ENCODE measurements around the gene B3GALT6. TPM values are rescaled to one million over a fixed set of nuclear protein-coding genes. Genes with fewer than 3 reads are reported as not detected.
"Not testable (repeated sequence)": the region's sequence is repeated elsewhere in the genome, so short reads cannot be mapped to it uniquely, and the experiment has no call there.

B3GALT6 gene
- polyA plus RNA-seq, 4 donors = 15.8 to 22.2 (median 20.6) TPM

DNA sequence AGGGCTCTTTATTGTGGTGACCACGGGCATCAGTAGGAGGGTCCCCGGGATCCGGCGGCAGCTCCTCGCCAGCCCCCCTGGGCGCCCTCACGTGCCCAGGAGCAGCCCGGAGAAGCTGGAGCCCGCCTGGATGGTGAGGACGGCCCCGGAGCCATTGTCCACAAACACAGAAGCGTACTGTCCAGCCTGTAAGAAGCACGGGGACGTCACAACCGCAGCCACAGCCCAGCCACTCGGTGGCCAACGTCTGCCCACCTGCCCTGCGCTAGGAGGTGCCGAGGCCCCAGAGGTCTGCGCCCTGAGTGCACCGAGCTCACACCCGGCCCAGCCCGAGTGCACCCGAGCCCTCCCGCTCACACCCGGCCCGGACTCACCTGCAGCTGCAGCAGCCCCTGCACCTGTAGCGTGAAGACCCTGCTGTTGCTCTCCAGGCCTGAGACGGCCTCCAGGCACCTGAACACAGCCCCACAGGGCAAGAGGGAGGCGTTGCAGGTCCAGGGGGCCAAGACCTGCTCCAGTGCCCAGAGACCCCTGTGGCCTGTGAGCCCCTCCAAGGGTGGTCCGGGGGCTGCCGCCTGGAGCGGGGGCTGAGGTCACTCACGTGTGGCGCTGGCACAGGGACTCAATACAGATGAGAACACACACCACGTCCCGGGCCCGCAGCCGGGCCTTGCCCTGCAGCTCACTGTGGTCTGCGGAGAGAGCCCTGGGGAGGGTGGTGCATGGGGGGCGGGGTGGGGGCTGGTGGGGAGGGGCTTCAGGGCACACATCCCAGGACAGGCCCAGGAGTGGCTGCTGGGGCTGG, 10.6 kb downstream of the B3GALT6 start:
- no peak for DNase-seq (ENCODE audit: low read depth in 4 of 4, low spot score in 3 of 4)

DNA sequence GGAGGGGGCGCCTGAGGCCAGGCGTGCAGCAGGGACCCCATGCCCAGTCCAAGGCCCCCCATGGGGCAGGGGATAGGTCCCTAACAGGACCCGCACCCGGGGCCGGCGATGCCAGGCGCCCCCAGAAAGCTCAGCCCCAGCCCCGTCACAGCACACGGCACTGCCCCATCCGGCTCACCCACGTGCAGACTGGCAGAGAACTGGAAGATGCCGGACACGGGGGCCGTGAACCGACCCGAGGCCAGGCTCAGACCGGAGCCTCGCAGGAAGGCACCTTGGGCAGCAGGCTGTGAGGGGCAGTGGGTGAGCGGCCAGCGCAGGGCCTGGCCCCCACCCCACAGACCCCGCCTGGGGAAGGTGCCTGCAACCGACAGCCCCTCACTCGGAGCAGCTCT, 11.2 kb downstream of the B3GALT6 start:
- no peak for DNase-seq (ENCODE audit: low read depth in 4 of 4, low spot score in 3 of 4)

DNA sequence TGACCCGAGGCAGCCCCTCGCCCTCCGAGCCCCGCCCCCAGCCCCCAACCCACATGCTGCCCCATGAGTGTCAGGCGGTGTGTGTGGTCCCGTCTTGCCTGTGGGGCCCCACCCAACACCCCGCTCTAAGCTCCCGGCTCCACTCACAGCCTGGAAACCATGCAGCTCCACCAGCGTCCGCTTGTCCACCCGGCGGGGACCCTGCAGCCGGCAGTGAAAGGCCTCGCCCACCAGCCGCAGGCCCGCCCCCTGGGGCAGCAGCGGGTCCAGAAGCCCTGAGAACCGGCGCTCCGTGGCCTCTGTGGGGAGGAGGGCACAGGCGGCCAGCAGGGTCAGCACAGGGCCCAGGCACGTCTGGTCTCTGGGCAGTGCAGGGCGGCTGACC, 11.8 kb downstream of the B3GALT6 start:
- no peak for DNase-seq (ENCODE audit: low read depth in 4 of 4, low spot score in 3 of 4)

DNA sequence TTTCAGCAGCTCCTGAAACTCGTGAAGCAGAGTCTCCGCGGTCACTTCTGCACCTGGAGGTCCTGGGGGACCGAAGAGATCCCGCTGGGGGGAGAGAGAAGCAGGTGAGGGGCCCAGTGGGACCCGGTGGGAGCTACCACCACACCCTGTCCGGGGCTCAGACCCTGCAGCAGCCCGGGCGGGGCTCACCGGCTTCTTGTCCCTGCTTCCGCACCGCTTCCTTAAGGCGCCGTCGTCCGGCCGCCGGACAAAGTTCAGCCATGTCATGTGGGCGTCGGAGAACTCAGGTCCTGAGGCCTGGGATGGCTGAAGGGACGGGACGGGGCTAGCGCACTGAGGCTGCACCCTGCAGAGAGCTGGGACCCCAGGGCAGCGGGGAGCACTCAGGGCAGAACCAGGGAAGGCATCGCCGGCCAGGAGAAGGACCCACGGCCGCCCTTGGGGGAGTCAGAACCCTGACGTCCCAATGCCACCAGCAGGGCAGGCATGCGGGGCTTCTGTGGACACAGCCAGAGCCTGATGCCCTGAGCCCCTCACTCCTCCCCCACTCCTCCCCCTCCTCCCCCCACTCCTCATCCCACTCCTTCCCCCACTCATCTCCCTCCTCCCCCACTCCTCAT, 12.3 kb downstream of the B3GALT6 start:
- DNase-seq (ENCODE audit: low read depth in 4 of 4, low spot score in 3 of 4) = no peak

DNA sequence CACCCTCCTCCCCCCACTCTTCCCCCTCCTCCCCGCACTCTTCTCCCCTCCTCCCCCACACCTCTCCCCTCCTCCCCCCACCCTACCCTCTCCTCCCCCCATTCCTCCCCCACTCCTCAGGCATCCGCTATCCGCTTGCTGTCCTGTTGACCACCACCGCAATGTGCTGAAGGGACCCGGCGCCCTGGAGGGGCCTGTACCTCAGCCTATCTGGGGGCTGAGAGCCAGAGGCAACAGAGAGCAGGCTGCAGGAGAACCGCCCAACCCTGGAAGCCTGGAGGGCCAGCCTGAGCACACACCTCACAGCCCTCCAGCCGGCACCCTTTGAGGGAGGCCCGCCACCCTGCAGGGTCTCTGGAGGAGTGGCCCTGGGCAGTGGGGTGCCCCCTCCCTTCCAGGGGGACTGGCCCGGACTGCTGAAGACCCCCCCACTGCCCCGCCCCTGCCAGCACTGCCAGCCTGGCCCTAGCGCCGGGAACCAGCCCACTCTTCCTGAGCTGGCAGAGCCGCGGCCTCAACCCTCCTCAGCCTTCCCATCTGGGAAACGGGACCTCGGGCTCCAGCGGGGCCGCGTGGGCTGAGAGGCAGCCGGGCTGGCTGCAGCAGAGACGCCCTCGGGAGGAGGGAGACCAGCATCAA, 13.3 kb downstream of the B3GALT6 start:
- no peak for DNase-seq (ENCODE audit: low read depth in 4 of 4, low spot score in 3 of 4)

DNA sequence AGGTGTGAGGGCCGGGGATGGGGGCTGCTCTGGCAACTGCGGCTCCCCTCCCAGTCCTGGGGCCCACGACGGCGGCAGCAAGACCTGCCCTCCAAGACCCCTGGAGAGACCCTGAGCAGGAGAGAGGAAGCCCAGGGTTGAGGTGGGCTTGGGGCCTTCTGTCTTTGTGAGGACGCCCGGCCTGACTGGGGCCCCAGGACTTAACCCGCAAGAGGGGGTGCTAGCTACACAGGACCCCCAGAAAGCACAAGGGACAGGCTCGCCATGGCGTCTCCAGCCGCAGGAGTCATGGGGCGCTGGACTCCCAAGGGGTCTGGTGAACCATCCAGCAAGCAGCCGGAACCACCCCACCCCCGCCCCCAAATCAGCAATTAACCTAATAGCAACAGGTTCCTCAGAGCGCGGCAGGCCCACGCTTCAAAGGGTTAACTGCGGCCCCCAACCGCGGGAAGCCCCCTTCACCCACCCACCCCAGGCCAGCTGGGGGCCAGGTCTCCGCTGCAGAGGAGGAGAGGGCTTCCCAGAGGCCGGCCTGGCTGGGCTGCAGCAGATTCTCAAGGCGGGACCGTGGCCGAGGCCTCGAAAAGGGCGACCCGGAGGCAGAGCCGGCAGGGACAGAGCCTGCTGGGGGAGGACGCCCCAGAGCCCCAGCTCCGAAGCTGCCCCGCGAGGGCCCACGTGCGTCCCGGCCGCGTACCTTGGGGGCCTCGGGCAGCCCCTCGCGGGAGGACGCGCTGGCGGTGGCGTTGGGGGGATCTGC, 14.0 kb downstream of the B3GALT6 start:
- no peak for DNase-seq (ENCODE audit: low read depth in 4 of 4, low spot score in 3 of 4)

DNA sequence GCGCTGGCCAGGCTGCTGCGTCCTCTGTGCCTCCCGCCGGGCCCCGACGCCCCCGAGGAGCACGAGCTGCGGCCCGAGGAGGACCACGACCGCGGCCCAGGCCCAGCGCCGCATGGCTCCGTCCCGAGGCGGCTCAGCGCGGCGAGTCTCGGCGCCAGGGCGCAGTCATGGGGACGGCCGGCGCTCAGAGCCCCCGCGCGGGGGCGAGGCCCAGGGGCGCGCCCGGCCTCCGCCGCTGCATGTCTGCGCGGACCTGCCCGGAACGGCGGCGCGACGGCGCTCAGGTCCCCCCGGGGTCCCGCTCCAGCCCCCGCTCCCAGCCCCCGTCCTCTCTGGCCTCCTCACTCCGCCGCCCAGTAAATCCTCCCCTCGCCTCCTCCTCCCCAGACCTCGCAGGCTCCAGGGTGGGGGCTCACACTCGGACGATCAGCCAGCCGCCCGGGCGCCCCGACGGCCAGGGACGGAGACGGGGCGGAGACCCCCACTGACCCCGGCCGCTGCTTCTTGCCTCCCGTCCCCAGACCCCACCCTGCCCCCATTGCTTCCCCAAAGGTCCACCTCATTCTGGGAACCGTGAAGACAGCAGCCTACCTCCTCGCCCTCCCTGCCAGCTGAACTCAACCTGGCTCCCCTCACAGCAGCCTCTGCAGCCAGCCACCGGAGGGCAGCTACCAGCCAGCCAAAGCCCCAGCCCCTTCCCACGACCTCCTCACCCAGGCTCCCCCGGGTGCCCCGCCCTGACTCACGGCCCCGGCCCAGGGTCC, 14.7 kb downstream of the B3GALT6 start, which contains the start of gene C1QTNF12:
TSS of gene C1QTNF12 (minus strand) at position 146 of the 764 bp plus-strand sequence. CDS start at position 114, 32 bp downstream.
- no peak for DNase-seq (ENCODE audit: low read depth in 4 of 4, low spot score in 3 of 4)

DNA sequence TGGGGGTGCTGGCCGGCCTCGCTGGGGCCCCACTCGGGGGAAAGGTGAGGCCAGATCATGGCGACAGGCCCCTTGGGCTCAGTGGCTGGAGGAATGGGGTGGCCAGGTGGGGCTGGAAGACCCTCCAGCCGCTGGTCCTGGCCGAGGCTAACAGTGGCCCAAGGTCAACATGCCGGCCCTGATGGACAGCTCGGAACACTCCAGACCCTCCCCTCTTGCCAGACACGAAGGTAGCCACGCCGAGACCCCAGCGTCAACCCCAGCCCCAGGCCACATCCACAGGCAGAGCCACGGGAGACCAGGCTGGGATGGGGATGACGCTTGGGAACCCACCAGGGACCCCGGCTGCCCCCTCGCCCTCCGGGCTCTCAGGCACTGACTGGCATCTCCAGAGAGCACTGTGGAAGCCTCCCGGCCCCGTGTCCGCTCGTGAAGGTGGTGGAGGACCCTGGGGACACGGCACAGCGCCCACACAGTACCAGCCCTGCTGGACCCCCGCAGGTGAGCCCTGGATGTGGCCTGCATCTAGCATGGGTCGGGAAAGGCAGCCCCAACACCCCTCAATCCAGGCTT, 15.4 kb downstream of the B3GALT6 start:
- DNase-seq (ENCODE audit: low read depth in 4 of 4, low spot score in 3 of 4) = no peak

DNA sequence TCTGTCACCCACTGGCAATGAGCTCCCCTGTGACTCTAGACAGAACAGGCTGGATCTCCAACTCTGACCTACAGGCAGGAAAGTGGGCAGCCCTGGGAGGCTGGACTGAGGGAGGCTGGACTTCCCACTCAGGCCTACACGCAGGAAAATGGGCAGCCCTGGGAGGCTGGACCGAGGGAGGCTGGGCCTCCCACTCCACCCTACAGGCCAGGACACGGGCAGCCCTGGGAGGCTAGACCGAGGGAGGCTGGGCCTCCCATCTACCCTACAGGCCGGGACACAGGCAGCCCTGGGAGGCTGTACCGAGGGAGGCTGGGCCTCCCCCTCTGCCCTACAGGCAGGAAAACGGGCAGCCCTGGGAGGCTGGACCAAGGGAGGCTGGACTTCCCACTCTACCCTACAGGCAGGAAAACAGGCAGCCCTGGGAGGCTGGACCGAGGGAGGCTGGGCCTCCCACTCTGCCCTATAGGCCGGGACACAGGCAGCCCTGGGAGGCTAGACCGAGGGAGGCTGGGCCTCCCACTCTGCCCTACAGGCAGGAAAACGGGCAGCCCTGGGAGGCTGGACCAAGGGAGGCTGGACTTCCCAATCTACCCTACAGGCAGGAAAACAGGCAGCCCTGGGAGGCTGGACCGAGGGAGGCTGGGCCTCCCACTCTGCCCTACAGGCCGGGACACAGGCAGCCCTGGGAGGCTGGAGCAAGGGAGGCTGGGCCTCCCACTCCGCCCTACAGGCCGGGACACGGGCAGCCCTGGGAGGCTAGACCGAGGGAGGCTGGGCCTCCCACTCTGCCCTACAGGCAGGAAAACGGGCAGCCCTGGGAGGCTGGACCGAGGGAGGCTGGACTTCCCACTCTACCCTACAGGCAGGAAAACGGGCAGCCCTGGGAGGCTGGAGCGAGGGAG, 16.2 kb downstream of the B3GALT6 start:
- not testable (repeated sequence) for DNase-seq (ENCODE audit: low read depth in 4 of 4, low spot score in 3 of 4)

DNA sequence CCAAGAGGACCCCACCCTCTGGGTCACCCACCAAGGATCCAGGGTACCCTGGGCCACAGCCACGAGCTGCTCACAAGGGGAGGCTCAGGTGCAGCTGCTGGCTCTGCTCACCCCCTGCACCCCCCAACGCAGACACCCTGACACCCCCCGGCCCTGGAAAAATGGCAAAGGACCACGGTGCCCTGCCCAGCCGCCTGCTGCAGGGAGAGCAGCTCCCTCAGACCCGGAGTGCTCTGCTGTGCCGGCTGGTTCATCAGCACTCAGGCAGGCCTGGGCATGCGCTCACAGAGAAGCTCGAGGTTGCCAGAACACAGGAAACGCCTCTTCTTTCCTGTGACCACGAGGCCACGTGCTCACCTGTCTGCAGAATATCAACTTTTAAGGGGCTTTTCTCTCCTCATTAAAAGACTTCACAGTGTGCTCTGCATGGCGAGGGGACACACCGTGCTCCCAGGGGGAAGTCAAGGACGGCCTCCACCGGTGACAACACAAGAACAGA, 18.8 kb downstream of the B3GALT6 start:
- DNase-seq (ENCODE audit: low read depth in 4 of 4, low spot score in 3 of 4) = no peak

DNA sequence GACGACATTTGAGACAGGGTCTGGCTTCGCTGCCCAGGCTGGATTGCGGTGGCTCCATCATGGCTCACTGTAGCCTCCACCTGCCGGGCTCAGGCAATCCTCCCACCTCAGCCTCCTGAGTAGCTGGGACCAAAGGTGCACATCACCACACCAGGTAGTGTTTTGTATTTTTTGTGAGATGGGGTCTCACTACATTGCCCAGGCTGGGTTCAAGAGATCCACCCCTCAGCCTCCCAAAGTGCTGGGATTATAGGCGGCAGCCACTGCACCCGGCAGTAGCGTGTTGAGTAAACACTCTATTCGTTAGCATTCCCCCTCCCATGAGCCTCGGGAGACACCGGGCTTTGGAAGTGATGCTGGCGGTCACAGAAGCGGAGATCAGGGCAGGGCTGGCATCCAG, 21.3 kb downstream of the B3GALT6 start:
- no peak for DNase-seq (ENCODE audit: low read depth in 4 of 4, low spot score in 3 of 4)

DNA sequence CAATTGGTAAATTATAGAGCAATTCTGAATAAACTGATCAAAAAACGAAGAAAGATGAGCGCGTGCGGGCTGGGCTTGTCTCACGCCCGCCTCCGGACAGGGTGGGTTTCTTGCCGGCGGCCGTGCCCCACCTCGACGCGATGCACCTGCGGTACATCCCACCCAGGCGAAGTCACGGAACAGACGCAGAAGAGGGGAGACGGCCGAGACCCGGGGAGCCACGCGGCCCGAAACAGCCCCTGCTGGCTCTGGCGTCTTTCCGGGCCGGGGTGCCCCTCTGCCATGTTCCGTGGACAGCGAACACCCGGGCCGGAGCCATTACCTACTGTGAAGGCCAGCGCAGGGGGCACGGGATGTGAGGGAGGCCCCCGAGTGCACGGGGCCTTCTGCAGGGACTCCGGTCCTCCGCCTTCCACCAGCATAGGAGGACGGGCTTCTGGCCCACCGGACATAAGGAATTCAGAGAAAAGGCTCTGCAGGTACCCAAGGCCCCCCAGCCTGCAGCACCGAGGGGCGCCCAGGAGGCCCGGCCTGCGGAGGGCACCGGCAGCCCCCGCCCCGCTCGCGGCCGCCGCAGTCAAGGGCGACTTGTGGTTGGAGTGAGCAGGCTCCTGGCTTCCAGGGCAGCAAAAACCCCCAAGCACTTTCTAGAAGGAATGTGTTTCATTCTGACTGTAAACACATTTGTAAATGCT, 22.1 kb downstream of the B3GALT6 start:
- no peak for DNase-seq (ENCODE audit: low read depth in 4 of 4, low spot score in 3 of 4)

DNA sequence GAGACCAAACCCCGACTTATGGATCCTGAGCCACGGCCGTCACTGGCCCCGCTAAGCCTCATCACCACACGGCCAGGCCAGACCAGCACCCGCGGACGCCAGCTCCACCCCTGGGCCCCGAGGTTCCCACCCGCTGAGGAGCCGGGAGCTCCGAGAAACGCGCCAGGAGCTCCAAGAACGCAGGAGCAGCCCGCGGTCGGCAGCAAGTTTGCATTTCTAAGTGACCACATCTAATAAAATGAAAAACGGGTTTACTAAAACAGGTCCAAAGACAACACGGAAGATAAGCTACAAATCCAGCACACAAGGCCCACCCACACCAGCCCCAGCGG, 22.6 kb downstream of the B3GALT6 start:
- no peak for DNase-seq (ENCODE audit: low read depth in 4 of 4, low spot score in 3 of 4)

DNA sequence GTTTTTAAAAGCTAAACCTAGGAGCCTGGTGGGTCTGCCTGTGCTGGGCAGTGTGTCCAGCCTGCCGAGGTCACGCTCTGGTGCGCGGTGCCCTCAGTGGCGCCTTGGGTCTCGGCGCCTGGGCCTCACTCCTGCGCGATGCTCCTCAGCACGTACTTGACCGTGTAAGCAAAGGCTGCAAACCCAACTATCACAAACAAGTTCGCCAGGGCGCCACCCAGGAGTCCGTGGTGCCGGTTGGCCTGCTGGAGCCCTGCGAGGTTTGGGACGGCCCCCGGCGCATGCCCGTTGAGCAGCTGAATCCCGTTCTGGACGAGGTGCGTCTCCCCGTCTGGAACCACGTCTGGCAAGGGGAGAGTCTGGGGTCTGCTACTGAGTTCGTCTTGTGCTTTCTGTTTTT, 23.0 kb downstream of the B3GALT6 start:
- no peak for DNase-seq (ENCODE audit: low read depth in 4 of 4, low spot score in 3 of 4)

DNA sequence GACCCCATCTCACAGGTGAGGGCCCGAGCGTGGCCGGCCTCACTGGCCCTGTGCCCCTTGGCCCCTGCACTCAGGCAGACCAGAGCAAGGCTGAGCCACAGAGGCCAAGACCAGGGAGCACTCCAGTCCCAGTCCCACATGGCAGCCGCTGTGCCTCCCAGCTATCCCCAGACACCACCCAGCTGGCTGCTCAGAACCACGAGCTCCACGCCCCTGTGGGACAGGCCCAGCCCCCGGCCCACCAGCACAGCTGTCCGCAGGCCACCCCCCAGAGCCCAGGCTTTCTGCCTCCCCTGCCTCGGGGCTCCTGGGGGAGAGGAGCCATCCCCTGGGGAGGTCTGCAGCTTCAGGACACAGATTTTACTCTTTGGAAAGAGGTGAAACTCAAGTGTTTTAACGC, 23.6 kb downstream of the B3GALT6 start:
- DNase-seq (ENCODE audit: low read depth in 4 of 4, low spot score in 3 of 4) = no peak

DNA sequence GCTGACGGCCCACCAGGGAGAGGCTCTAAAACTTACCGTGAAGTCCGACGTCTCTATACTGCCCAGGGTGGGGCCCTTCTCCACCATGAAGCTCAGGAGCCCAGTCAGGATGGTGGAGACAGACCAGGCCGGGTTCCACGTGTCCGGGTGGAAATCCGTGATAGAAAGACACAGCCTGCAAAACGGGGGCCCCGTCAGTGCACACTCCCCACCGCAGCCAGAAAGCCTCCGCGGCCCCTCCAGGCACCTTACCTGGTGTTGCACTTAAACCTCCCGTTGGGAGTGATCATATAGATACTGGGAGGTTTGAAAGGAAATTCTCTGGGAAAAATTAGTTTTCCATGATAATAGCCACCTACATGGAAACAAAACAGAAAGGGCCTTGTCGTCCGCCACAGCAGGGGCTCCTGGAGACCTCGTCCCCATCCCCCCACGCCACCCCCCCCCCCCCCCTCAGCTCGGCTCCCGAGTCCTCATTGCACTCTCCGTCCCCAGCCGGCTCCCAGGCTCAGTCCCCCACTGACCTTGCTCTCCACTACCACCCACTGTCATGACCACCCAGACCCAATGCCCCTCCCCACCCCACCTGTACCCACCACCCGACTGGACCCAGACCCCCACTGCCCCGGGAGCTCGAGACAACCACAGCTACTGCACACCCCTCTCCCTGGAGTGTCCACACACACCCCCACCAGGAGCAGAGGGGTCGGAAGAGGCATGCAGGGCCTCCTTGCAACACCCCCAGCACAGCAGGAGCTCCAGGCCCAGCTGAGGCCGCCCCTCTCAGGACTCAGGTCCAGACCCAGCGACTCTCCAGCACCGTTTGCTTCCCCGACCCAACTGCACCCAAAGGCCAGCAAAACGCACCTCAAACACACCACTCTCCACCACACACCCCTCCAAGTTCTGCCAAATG, 25.2 kb downstream of the B3GALT6 start:
- DNase-seq (ENCODE audit: low read depth in 4 of 4, low spot score in 3 of 4) = no peak

DNA sequence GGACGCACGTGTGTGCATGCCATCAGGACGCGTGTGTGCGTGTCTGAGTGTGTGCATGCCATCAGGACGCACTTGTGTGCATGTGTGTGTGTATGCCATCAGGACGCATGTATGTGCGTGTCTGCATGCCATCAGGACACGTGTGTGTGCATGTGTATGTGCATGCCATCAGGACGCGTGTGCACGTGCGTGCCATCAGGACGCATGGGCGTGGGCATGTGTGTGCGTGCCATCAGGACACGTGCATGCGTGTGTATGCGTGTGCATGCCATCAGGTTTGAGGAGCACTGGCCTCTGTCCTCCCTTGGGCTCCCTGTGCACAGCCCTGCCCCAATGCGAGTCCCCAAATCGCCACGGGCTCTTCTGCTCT, 27.1 kb downstream of the B3GALT6 start:
- DNase-seq (ENCODE audit: low read depth in 4 of 4, low spot score in 3 of 4) = no peak

Data from left renal pelvis (tissue), 4 donors.